ENCODE results near the gene UNC5C.
A peak's percentile ranks its signal among the peaks of the same experiment; 100 is the strongest.

UNC5C gene

DNA sequence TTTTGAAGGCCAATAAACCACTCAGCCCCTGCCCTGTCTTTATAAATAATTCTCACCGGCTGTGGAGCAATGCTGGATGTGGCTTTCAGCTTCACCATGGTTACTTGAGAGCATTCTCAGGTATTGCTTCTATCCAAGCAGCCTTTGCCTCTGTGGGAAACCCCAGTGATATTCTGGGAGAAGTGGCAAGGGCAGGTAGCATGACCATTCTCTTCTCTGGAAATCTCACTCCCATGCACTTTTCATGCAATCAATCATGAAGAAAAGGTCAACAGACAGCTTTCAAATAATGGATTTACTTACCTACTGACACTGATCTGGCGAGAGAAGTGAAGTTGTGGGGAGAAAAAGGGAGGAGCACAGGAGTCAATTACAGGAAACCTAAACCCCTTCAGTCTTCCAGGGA lies 49.5 kb downstream of the UNC5C start:
- Histone ChIP-seq H3K27ac (ENCODE audit: low read depth, low read length) (no peak overlapping the region), H3K4me2 (ENCODE audit: low read length) (no peak overlapping the region), H2AK5ac (ENCODE audit: low read length) (no peak overlapping the region), H3K79me1 (ENCODE audit: low read length) (no peaks in the 10 kb centered on the region), H2BK120ac (ENCODE audit: low read depth, low read length) (no peak overlapping the region), H3K9ac (ENCODE audit: low read length) (no peak overlapping the region), H3K4ac (ENCODE audit: low read depth, low read length) (no peak overlapping the region), H3K4me1 (ENCODE audit: control insufficient read depth, low read depth, low read length) (no peaks in the 10 kb centered on the region), H4K5ac (ENCODE audit: low read length) (no peak overlapping the region), H3K36me3 (ENCODE audit: control insufficient read depth, insufficient read depth, low read length) (no peaks in the 10 kb centered on the region), H4K8ac (ENCODE audit: low read depth, low read length) (no peak overlapping the region), H3K27me3 (ENCODE audit: insufficient read depth, low read length, poor library complexity) (no peaks in the 10 kb centered on the region), H3K56ac (ENCODE audit: low read length) (no peak overlapping the region), H3K4me3 (ENCODE audit: low read length) (no peak overlapping the region), H3K23ac (ENCODE audit: low read length) (no peak overlapping the region), H3K79me2 (ENCODE audit: control insufficient read depth, insufficient read depth, low read length) (no peaks in the 10 kb centered on the region), H3K18ac (ENCODE audit: low read length) (no peak overlapping the region), H2BK5ac (ENCODE audit: low read length) (no peak overlapping the region), H2BK15ac (replicated peaks; ENCODE audit: low read depth) (no peak overlapping the region)
- WGBS (ENCODE audit: extremely low coverage, insufficient coverage, low lambda C conversion rate), result no CpG with 5 or more reads among the region's 2 CpGs
- DNase-seq, result no peak

DNA sequence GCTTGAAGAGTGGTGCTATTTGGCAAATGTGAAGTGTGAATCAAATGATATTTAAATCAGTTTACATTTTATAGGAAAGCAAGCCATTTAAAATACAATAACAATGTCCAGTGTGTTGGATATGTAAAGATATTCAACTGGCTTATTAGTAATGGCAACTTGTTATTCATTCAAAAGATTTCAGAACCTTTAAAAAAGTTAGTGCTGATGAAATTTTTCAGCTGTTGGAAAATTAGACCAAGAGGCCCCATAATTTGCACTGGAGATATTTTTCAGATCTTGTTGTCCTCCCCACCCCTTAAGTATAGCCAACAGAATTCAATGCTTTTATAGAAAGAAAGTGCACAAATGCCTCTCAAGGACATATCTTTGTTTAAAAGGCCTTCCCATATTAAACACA lies 54.6 kb downstream of the UNC5C start:
- no peak overlapping the region for H2BK120ac ChIP-seq (ENCODE audit: low read depth, low read length)

DNA sequence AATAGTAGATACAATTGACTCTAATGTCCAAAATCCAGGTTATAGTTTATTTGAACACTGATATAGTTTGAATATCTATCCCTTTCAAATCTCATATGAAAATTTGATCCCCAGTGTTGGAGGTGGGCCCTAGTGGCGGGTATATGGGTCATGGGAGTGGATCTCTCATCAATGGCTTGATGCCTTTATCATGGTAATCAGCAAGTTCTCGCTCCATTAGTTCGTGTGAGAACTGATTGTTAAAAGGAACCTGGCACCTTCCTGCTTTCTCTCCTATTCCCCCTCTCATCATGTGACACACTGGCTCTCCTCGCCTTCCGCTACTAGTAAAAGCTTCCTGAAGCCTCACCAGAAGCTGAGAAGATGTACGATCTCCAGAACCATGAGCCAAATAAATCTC lies 70.1 kb downstream of the UNC5C start:
- no peak overlapping the region for H3K56ac ChIP-seq (ENCODE audit: low read length)
- no peaks in the 10 kb centered on the region for H3K79me2 ChIP-seq (ENCODE audit: control insufficient read depth, insufficient read depth, low read length)
- H3K27ac ChIP-seq (ENCODE audit: low read depth, low read length), result no peak overlapping the region
- no peak overlapping the region for H3K4me3 ChIP-seq (ENCODE audit: low read length)
- no peak overlapping the region for H2BK5ac ChIP-seq (ENCODE audit: low read length)
- H2BK120ac ChIP-seq (ENCODE audit: low read depth, low read length), result no peak overlapping the region
- H2AK5ac ChIP-seq (ENCODE audit: low read length), result no peak overlapping the region
- no peak overlapping the region for H3K4me2 ChIP-seq (ENCODE audit: low read length)
- no peak overlapping the region for H3K23ac ChIP-seq (ENCODE audit: low read length)
- H3K9ac ChIP-seq (ENCODE audit: low read length), result no peak overlapping the region
- H4K5ac ChIP-seq (ENCODE audit: low read length), result no peak overlapping the region
- no peaks in the 10 kb centered on the region for H3K27me3 ChIP-seq (ENCODE audit: insufficient read depth, low read length, poor library complexity)
- no peak overlapping the region for H3K18ac ChIP-seq (ENCODE audit: low read length)
- H3K4me1 ChIP-seq (ENCODE audit: control insufficient read depth, low read depth, low read length), result no peaks in the 10 kb centered on the region
- H4K8ac ChIP-seq (ENCODE audit: low read depth, low read length), result no peak overlapping the region
- H3K4ac ChIP-seq (ENCODE audit: low read depth, low read length), result no peak overlapping the region
- H2BK15ac ChIP-seq (replicated peaks; ENCODE audit: low read depth), result no peak overlapping the region
- peak; percentile 49 for DNase-seq
- WGBS (ENCODE audit: extremely low coverage, insufficient coverage, low lambda C conversion rate), result no CpG with 5 or more reads among the region's 6 CpGs
- H3K36me3 ChIP-seq (ENCODE audit: control insufficient read depth, insufficient read depth, low read length), result no peaks in the 10 kb centered on the region
- no peaks in the 10 kb centered on the region for H3K79me1 ChIP-seq (ENCODE audit: low read length)

More for the DNA sequence above, 54.6 kb downstream of the UNC5C start:
- H3K4me3 ChIP-seq (ENCODE audit: low read length), result no peak overlapping the region
- no peaks in the 10 kb centered on the region for H3K27me3 ChIP-seq (ENCODE audit: insufficient read depth, low read length, poor library complexity)
- H3K79me2 ChIP-seq (ENCODE audit: control insufficient read depth, insufficient read depth, low read length), result no peaks in the 10 kb centered on the region
- H3K9ac ChIP-seq (ENCODE audit: low read length), result no peak overlapping the region
- H4K5ac ChIP-seq (ENCODE audit: low read length), result no peak overlapping the region
- H2BK5ac ChIP-seq (ENCODE audit: low read length), result no peak overlapping the region
- H3K4me2 ChIP-seq (ENCODE audit: low read length), result no peak overlapping the region
- no peak overlapping the region for H2BK15ac ChIP-seq (replicated peaks; ENCODE audit: low read depth)
- H3K18ac ChIP-seq (ENCODE audit: low read length), result no peak overlapping the region
- H3K79me1 ChIP-seq (ENCODE audit: low read length), result no peaks in the 10 kb centered on the region
- H2AK5ac ChIP-seq (ENCODE audit: low read length), result no peak overlapping the region
- H3K23ac ChIP-seq (ENCODE audit: low read length), result no peak overlapping the region
- no peak for DNase-seq
- no peak overlapping the region for H3K56ac ChIP-seq (ENCODE audit: low read length)
- H3K36me3 ChIP-seq (ENCODE audit: control insufficient read depth, insufficient read depth, low read length), result no peaks in the 10 kb centered on the region
- no peak overlapping the region for H3K27ac ChIP-seq (ENCODE audit: low read depth, low read length)
- no peaks in the 10 kb centered on the region for H3K4me1 ChIP-seq (ENCODE audit: control insufficient read depth, low read depth, low read length)
- no peak overlapping the region for H4K8ac ChIP-seq (ENCODE audit: low read depth, low read length)
- no peak overlapping the region for H3K4ac ChIP-seq (ENCODE audit: low read depth, low read length)

DNA sequence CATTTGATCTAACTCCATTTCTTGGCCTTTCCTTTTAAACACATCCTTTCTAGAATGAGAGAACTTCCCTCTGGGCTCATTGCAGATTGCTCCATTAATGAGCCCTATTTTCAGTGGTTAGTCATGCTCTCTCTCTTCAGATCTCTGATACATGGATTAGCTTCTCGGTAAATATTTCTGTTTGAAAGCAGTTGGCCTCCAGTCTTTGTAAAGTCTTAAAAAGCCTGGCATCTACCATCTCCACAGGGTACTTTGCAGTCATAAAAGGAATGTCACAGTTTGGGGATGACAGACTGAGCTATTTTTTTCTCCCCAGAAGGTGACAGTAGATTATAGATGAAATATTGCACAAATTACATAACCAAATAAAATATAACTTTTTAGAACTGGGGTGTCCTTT lies 72.7 kb downstream of the UNC5C start:
- no peaks in the 10 kb centered on the region for H3K36me3 ChIP-seq (ENCODE audit: control insufficient read depth, insufficient read depth, low read length)
- H3K18ac ChIP-seq (ENCODE audit: low read length), result no peak overlapping the region
- no peak overlapping the region for H3K4me3 ChIP-seq (ENCODE audit: low read length)
- H3K79me2 ChIP-seq (ENCODE audit: control insufficient read depth, insufficient read depth, low read length), result no peaks in the 10 kb centered on the region
- H3K9ac ChIP-seq (ENCODE audit: low read length), result no peak overlapping the region
- H3K4me2 ChIP-seq (ENCODE audit: low read length), result no peak overlapping the region
- H4K5ac ChIP-seq (ENCODE audit: low read length), result no peak overlapping the region
- no peak overlapping the region for H3K23ac ChIP-seq (ENCODE audit: low read length)
- no peaks in the 10 kb centered on the region for H3K4me1 ChIP-seq (ENCODE audit: control insufficient read depth, low read depth, low read length)
- no peak overlapping the region for H3K4ac ChIP-seq (ENCODE audit: low read depth, low read length)
- peak; percentile 64 for DNase-seq
- no peaks in the 10 kb centered on the region for H3K27me3 ChIP-seq (ENCODE audit: insufficient read depth, low read length, poor library complexity)
- H3K56ac ChIP-seq (ENCODE audit: low read length), result no peak overlapping the region
- no peak overlapping the region for H2BK5ac ChIP-seq (ENCODE audit: low read length)
- H4K8ac ChIP-seq (ENCODE audit: low read depth, low read length), result no peak overlapping the region
- H3K27ac ChIP-seq (ENCODE audit: low read depth, low read length), result no peak overlapping the region
- no CpG with 5 or more reads among the region's 1 CpG for WGBS (ENCODE audit: extremely low coverage, insufficient coverage, low lambda C conversion rate)
- no peak overlapping the region for H2BK15ac ChIP-seq (replicated peaks; ENCODE audit: low read depth)
- no peaks in the 10 kb centered on the region for H3K79me1 ChIP-seq (ENCODE audit: low read length)
- H2AK5ac ChIP-seq (ENCODE audit: low read length), result no peak overlapping the region
- no peak overlapping the region for H2BK120ac ChIP-seq (ENCODE audit: low read depth, low read length)

DNA sequence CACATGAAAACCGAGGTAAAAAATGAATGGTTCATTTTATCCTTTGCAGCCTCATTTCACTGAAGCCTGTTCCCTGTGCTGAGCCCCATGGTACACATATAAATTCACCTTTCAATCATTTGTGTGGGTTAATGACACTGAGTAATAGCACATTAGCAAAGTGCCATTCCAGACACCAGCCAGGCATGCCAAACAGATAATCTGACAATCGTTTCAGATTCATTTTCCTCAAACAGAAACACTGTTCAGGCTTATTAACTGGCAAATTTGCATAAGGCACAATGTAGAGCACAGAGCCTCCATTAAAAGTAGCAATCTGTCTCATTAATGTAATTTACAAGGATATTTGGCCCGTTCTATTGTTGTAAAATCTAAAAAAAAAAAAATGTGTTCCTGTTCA lies 76.2 kb downstream of the UNC5C start:
- H3K4me3 ChIP-seq (ENCODE audit: low read length), result no peak overlapping the region
- no peak overlapping the region for H2AK5ac ChIP-seq (ENCODE audit: low read length)
- H3K27me3 ChIP-seq (ENCODE audit: insufficient read depth, low read length, poor library complexity), result no peaks in the 10 kb centered on the region
- H3K56ac ChIP-seq (ENCODE audit: low read length), result no peak overlapping the region
- no peak overlapping the region for H2BK5ac ChIP-seq (ENCODE audit: low read length)
- H3K79me2 ChIP-seq (ENCODE audit: control insufficient read depth, insufficient read depth, low read length), result no peaks in the 10 kb centered on the region
- no CpG with 5 or more reads among the region's 3 CpGs for WGBS (ENCODE audit: extremely low coverage, insufficient coverage, low lambda C conversion rate)
- DNase-seq, result no peak
- H3K79me1 ChIP-seq (ENCODE audit: low read length), result no peaks in the 10 kb centered on the region
- H2BK120ac ChIP-seq (ENCODE audit: low read depth, low read length), result no peak overlapping the region
- H2BK15ac ChIP-seq (replicated peaks; ENCODE audit: low read depth), result no peak overlapping the region
- H3K9ac ChIP-seq (ENCODE audit: low read length), result no peak overlapping the region
- no peaks in the 10 kb centered on the region for H3K36me3 ChIP-seq (ENCODE audit: control insufficient read depth, insufficient read depth, low read length)
- H3K23ac ChIP-seq (ENCODE audit: low read length), result no peak overlapping the region
- H3K4me2 ChIP-seq (ENCODE audit: low read length), result no peak overlapping the region
- H4K5ac ChIP-seq (ENCODE audit: low read length), result no peak overlapping the region
- no peak overlapping the region for H3K4ac ChIP-seq (ENCODE audit: low read depth, low read length)
- no peak overlapping the region for H3K27ac ChIP-seq (ENCODE audit: low read depth, low read length)
- H3K4me1 ChIP-seq (ENCODE audit: control insufficient read depth, low read depth, low read length), result no peaks in the 10 kb centered on the region
- no peak overlapping the region for H4K8ac ChIP-seq (ENCODE audit: low read depth, low read length)
- H3K18ac ChIP-seq (ENCODE audit: low read length), result no peak overlapping the region

DNA sequence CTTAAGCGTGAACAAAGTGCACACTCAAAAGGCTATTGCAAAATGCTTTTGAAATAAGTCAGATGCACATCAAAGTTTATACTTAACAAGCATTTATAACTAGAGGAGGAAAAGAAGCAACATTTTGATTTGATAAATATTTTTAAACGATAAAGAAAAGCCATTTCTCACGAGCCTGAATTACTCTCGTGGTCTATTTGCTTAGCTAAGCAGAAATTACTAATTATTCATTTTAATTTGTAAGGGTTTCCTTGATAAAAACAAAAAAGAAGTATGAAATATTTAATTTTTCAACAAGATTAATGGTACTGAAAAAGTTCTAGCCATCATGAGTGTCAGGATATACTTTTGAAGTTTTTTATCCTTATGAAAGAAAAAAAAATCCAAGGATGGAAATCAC lies 78.2 kb downstream of the UNC5C start:
- no peak for DNase-seq
- no peak overlapping the region for H2AK5ac ChIP-seq (ENCODE audit: low read length)

More for the DNA sequence above, 78.2 kb downstream of the UNC5C start:
- Histone ChIP-seq H4K8ac (ENCODE audit: low read depth, low read length) (no peak overlapping the region), H3K79me1 (ENCODE audit: low read length) (no peaks in the 10 kb centered on the region), H3K23ac (ENCODE audit: low read length) (no peak overlapping the region), H3K27me3 (ENCODE audit: insufficient read depth, low read length, poor library complexity) (no peaks in the 10 kb centered on the region), H3K36me3 (ENCODE audit: control insufficient read depth, insufficient read depth, low read length) (no peaks in the 10 kb centered on the region), H3K9ac (ENCODE audit: low read length) (no peak overlapping the region), H2BK120ac (ENCODE audit: low read depth, low read length) (no peak overlapping the region), H3K4me1 (ENCODE audit: control insufficient read depth, low read depth, low read length) (no peaks in the 10 kb centered on the region), H3K79me2 (ENCODE audit: control insufficient read depth, insufficient read depth, low read length) (no peaks in the 10 kb centered on the region), H3K18ac (ENCODE audit: low read length) (no peak overlapping the region), H3K56ac (ENCODE audit: low read length) (no peak overlapping the region), H3K27ac (ENCODE audit: low read depth, low read length) (no peak overlapping the region), H3K4me3 (ENCODE audit: low read length) (no peak overlapping the region), H3K4me2 (ENCODE audit: low read length) (no peak overlapping the region), H4K5ac (ENCODE audit: low read length) (no peak overlapping the region), H2BK5ac (ENCODE audit: low read length) (no peak overlapping the region), H2BK15ac (replicated peaks; ENCODE audit: low read depth) (no peak overlapping the region), H3K4ac (ENCODE audit: low read depth, low read length) (no peak overlapping the region)
- WGBS (ENCODE audit: extremely low coverage, insufficient coverage, low lambda C conversion rate), result no CpG with 5 or more reads among the region's 4 CpGs

Measured in mesendoderm (in vitro differentiated cells).